IMR-90 (cell line): ENCODE measurements around the gene TMC8. TPM values are rescaled to one million over a fixed set of nuclear protein-coding genes. Genes with fewer than 3 reads are reported as not detected.

ENCODE experiments used
- ATAC-seq: fragments of 200-7000 bp; cut with Tn5 transposase; 2 replicates; pipeline ENCODE4 v1.9.1; 2020; ENCODE audit warnings: low read depth, mild to moderate bottlenecking, moderate library complexity
- BruUV-seq: library from RNA; stranded (reverse); fragments of 400-500 nt; replicated peaks from 2 replicates; lab custom pipeline; 2021; lab: Mats Ljungman, UMichigan
- CTCF ChIA-PET: fragments of 300-600 bp; formaldehyde crosslinking; extraction: SDS; loops from one replicate; lab custom pipeline; 2021; ENCODE audit warnings: antibody characterized with exemption; lab: Yijun Ruan, JAX
- POLR2A ChIA-PET: fragments of 300-600 bp; sonication (Branson Sonifier 250); formaldehyde crosslinking; loops from one replicate; lab custom pipeline; 2022; ENCODE audit warnings: antibody characterized with exemption; ENCODE audit not compliant: unreplicated experiment; lab: Charles Lee
- DNase-seq: peaks from one replicate; pipeline ENCODE4 v3.0.0; 2013
- H2AFZ ChIP-seq: replicated peaks from 2 replicates; pipeline ENCODE3; 2013; ENCODE audit warnings: low read length, mild to moderate bottlenecking; ENCODE audit not compliant: poor library complexity
- H2AK5ac ChIP-seq: 2 replicates; pipeline ENCODE4 v1.6.1; 2013; ENCODE audit warnings: low read depth, low read length, inconsistent platforms
- H2AK9ac ChIP-seq: replicated peaks from 2 replicates; pipeline ENCODE3; 2013; ENCODE audit warnings: mild to moderate bottlenecking, low read depth, low read length, moderate library complexity; ENCODE audit not compliant: poor library complexity
- H2BK120ac ChIP-seq: 2 replicates; pipeline ENCODE4 v1.6.1; 2013; ENCODE audit warnings: low read depth, low read length, inconsistent platforms
- H2BK15ac ChIP-seq: 3 replicates; pipeline ENCODE4 v1.6.1; 2013; ENCODE audit warnings: low read depth, low read length, inconsistent platforms
- H2BK20ac ChIP-seq: 2 replicates; pipeline ENCODE4 v1.6.1; 2013; ENCODE audit warnings: low read depth, mild to moderate bottlenecking, inconsistent platforms, low read length, moderate library complexity
- H2BK5ac ChIP-seq: 2 replicates; pipeline ENCODE4 v1.6.1; 2013; ENCODE audit warnings: mild to moderate bottlenecking, low read depth, low read length, inconsistent platforms; ENCODE audit not compliant: poor library complexity, severe bottlenecking
- H3K14ac ChIP-seq: replicated peaks from 2 replicates; pipeline ENCODE4 v1.6.1; 2013; ENCODE audit warnings: low read depth, low read length, inconsistent platforms
- H3K18ac ChIP-seq: 2 replicates; pipeline ENCODE4 v1.6.1; 2013; ENCODE audit warnings: low read depth, low read length, control low read depth
- H3K23ac ChIP-seq: 2 replicates; pipeline ENCODE4 v1.6.1; 2013; ENCODE audit warnings: low read depth, low read length, inconsistent platforms
- H3K27ac ChIP-seq: 2 replicates; pipeline ENCODE4 v1.5.1; 2013; ENCODE audit warnings: mild to moderate bottlenecking, control low read depth, low read length; ENCODE audit not compliant: insufficient read depth
- H3K27me3 ChIP-seq: 2 replicates; pipeline ENCODE4 v1.6.1; 2013; ENCODE audit warnings: low read length; ENCODE audit not compliant: control insufficient read depth, insufficient read depth
- H3K36me3 ChIP-seq: 2 replicates; pipeline ENCODE4 v1.6.1; 2013; ENCODE audit warnings: low read length, mixed read lengths; ENCODE audit not compliant: control insufficient read depth, insufficient read depth
- H3K4ac ChIP-seq: 2 replicates; pipeline ENCODE4 v1.6.1; 2013; ENCODE audit warnings: low read depth, low read length, inconsistent platforms
- H3K4me1 ChIP-seq: 2 replicates; pipeline ENCODE4 v1.6.1; 2013; ENCODE audit warnings: low read length, mixed read lengths; ENCODE audit not compliant: control insufficient read depth, insufficient read depth
- H3K4me2 ChIP-seq: 2 replicates; pipeline ENCODE4 v1.6.1; 2013; ENCODE audit warnings: low read depth, mild to moderate bottlenecking, control low read depth, low read length, moderate library complexity
- H3K4me3 ChIP-seq: 2 replicates; pipeline ENCODE4 v1.5.1; 2013; ENCODE audit warnings: low read depth, mild to moderate bottlenecking, control low read depth, low read length, moderate library complexity; ENCODE audit not compliant: insufficient read depth
- H3K56ac ChIP-seq: 2 replicates; pipeline ENCODE4 v1.6.1; 2013; ENCODE audit warnings: low read length, inconsistent platforms; ENCODE audit not compliant: insufficient read depth; ENCODE audit errors: extremely low read depth
- H3K79me1 ChIP-seq, 2 experiments: 2 replicates each; pipeline ENCODE4 v1.6.1; 2013; ENCODE audit warnings: low read length in 2 of 2, inconsistent platforms in 1 of 2, low read depth in 1 of 2
- H3K9ac ChIP-seq: 2 replicates; pipeline ENCODE4 v1.6.1; 2013; ENCODE audit warnings: low read depth, low read length, control low read depth
- H3K9me1 ChIP-seq: 2 replicates; pipeline ENCODE4 v1.6.1; 2013; ENCODE audit warnings: low read length, inconsistent platforms; ENCODE audit not compliant: insufficient read depth
- H3K9me3 ChIP-seq: 2 replicates; pipeline ENCODE4 v1.6.1; 2013; ENCODE audit warnings: low read length; ENCODE audit not compliant: control insufficient read depth, insufficient read depth
- H4K20me1 ChIP-seq: 2 replicates; pipeline ENCODE4 v1.6.1; 2013; ENCODE audit warnings: low read length, inconsistent platforms; ENCODE audit not compliant: insufficient read depth
- H4K5ac ChIP-seq: 2 replicates; pipeline ENCODE4 v1.6.1; 2013; ENCODE audit warnings: mild to moderate bottlenecking, low read depth, low read length, control low read depth
- H4K8ac ChIP-seq, 2 experiments: 2 replicates each; pipeline ENCODE4 v1.6.1; 2013; ENCODE audit warnings: low read depth in 2 of 2, low read length in 2 of 2, control low read depth in 1 of 2, inconsistent platforms in 1 of 2
- H4K91ac ChIP-seq: 2 replicates; pipeline ENCODE4 v1.6.1; 2013; ENCODE audit warnings: low read depth, low read length, inconsistent platforms; ENCODE audit not compliant: insufficient read depth
- FOS ChIP-seq: fragments of 150-350 bp; IDR thresholded peaks from 2 replicates; pipeline ENCODE4 v1.6.1; 2016; ENCODE audit warnings: low read depth, low read length
- RFX5 ChIP-seq: IDR thresholded peaks from 2 replicates; pipeline ENCODE4 v1.8.0; 2012; ENCODE audit warnings: low read depth, mild to moderate bottlenecking, low read length, moderate library complexity
- WGBS, 2 experiments: methylation state at CpG; one replicate each; pipeline versions ENCODE4 v1.1.5 to v1.1.7; 2013; ENCODE audit warnings: missing lambda C conversion rate in 2 of 2; ENCODE audit not compliant: insufficient read length in 1 of 2; ENCODE audit errors: extremely low coverage in 2 of 2; 5-methylcytosine and 5-hydroxymethylcytosine counted together
- dilution Hi-C: fragments of 300-500 bp; cut with HindIII; formaldehyde crosslinking; loops from one replicate; pipeline ENCODE4 v1.14.3; 2018; ENCODE audit warnings: low sequenced_read_pairs; ENCODE audit not compliant: unreplicated experiment
- in situ Hi-C: fragments of 300-500 bp; cut with MboI; formaldehyde crosslinking; loops from 3 replicates; pipeline ENCODE4 v1.14.3; 2019; ENCODE audit warnings: low sequenced_read_pairs, inconsistent platforms, mixed read lengths
- intact Hi-C: fragments of 100-400 bp; cut with micrococcal nuclease; formaldehyde crosslinking; loops from 2 replicates; pipeline ENCODE4 v1.10.0; 2022
- polyA plus RNA-seq, 3 experiments: library from polyadenylated mRNA; depleted of rRNA; stranded (reverse); fragments of >200 nt; gene quantifications; 2 replicates each; pipeline ENCODE4 v1.2.3, GENCODE V29; 2012; ENCODE audit warnings: low replicate concordance in 1 of 3
- total RNA-seq: library from RNA; depleted of rRNA; stranded (reverse); fragments of >200 nt; gene quantifications from 2 replicates; pipeline ENCODE4 v1.2.3, GENCODE V29; 2012
- TF ChIP-seq, protein P1 (sequence below): fragments of 150-350 bp; IDR thresholded peaks from 2 replicates; pipeline ENCODE4 v1.6.1; 2017; ENCODE audit warnings: mild to moderate bottlenecking, antibody characterized with exemption, low read length, low read depth

TMC8 gene
- total and polyA plus RNA-seq, 2 of the 4 experiments (the other 2 are of a cell fraction): not detected

- Histone ChIP-seq H3K9me3 (no peaks in the 10 kb centered on the region), H3K4ac (no peak overlapping the region), H4K20me1 (no peaks in the 10 kb centered on the region; the same call in 1 of the 2 replicates), H2BK15ac (no peak overlapping the region), H3K79me1 (no peaks in the 10 kb centered on the region), H4K8ac (no peak overlapping the region), H3K9me1 (no peaks in the 10 kb centered on the region), H2AK5ac (no peak overlapping the region), H2BK20ac (no peak overlapping the region), H4K5ac (no peak overlapping the region), H4K91ac (no peak overlapping the region), H3K27ac (no peak overlapping the region), H3K4me1 (peaks cover 2% of the 10 kb centered on the region; the same call in 1 of the 2 replicates), H3K23ac (no peak overlapping the region), H3K4me3 (no peak overlapping the region), H3K36me3 (no peaks in the 10 kb centered on the region), H3K4me2 (no peak overlapping the region), H2BK120ac (no peak overlapping the region), H3K9ac (no peak overlapping the region), H3K56ac (no peak overlapping the region), H2AK9ac (no peak overlapping the region), H3K18ac (no peak overlapping the region), H2AFZ (no peak overlapping the region), H3K14ac (no peak overlapping the region), H2BK5ac (no peak overlapping the region), H3K27me3 (peaks cover 80% of the 10 kb centered on the region)
- dilution Hi-C loops: no loop called here
- TF ChIP-seq, protein P1, sequence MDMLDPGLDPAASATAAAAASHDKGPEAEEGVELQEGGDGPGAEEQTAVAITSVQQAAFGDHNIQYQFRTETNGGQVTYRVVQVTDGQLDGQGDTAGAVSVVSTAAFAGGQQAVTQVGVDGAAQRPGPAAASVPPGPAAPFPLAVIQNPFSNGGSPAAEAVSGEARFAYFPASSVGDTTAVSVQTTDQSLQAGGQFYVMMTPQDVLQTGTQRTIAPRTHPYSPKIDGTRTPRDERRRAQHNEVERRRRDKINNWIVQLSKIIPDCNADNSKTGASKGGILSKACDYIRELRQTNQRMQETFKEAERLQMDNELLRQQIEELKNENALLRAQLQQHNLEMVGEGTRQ: no peak
- no peak for TF ChIP-seq RFX5
- TF ChIP-seq FOS: no peak
- ChIA-PET POLR2A (no interaction called here), CTCF (no interaction called here)
- WGBS, 2 experiments: 55% methylated on average over 4 of the region's 5 CpGs; no CpG with 5 or more reads in 1 of the 2 experiments
- no TSS peak for BruUV-seq
- ATAC-seq: no peak
- DNase-seq: no peak
- in situ Hi-C loops: no loop called here
- intact Hi-C loops: no loop called here
Observed at GRCh38 chr17:78130090-78130436, 508 bp upstream of the TMC8 start.
